Fibroblast of mammary gland (primary cell): ENCODE data around the gene SPRY1.

Experiments
- DNase-seq: peaks from one replicate; pipeline ENCODE4 v3.0.0-alpha.2; 2010; ENCODE audit warnings: low read depth
- H3K4me3 ChIP-seq: 2 replicates; pipeline ENCODE4 v1.5.1; 2011; ENCODE audit warnings: low read depth, mild to moderate bottlenecking, low read length, moderate library complexity; ENCODE audit not compliant: control insufficient read depth
- TF ChIP-seq, protein P1 (sequence below): conservative IDR thresholded peaks from 2 replicates; pipeline ENCODE4 v1.5.1; 2011; ENCODE audit warnings: low read depth, low read length, inconsistent platforms; ENCODE audit not compliant: control insufficient read depth, insufficient read depth

The SPRY1 gene

DNA sequence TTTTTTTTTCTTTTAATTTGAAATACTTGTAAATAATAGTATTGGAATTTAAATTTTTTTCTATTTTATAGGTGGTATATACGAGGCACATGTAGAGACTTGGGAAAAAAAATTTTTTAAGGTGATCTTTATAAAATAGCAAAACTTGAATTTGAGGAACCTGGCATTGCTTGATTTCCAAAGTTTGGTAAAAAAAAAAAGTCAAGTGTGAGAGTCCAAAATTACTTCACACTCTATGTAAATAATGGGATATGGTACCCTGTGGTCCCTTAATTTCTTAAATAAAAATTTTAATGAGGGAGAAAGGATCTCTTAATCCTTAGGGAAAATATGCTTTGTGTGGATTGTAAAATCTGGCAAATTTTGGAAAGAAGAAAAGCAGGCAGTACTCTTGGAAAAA lies 19.0 kb downstream of the SPRY1 start:
- TF ChIP-seq, protein P1, sequence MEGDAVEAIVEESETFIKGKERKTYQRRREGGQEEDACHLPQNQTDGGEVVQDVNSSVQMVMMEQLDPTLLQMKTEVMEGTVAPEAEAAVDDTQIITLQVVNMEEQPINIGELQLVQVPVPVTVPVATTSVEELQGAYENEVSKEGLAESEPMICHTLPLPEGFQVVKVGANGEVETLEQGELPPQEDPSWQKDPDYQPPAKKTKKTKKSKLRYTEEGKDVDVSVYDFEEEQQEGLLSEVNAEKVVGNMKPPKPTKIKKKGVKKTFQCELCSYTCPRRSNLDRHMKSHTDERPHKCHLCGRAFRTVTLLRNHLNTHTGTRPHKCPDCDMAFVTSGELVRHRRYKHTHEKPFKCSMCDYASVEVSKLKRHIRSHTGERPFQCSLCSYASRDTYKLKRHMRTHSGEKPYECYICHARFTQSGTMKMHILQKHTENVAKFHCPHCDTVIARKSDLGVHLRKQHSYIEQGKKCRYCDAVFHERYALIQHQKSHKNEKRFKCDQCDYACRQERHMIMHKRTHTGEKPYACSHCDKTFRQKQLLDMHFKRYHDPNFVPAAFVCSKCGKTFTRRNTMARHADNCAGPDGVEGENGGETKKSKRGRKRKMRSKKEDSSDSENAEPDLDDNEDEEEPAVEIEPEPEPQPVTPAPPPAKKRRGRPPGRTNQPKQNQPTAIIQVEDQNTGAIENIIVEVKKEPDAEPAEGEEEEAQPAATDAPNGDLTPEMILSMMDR = no peak
- no peak for DNase-seq
- no peak overlapping the region for H3K4me3 ChIP-seq

DNA sequence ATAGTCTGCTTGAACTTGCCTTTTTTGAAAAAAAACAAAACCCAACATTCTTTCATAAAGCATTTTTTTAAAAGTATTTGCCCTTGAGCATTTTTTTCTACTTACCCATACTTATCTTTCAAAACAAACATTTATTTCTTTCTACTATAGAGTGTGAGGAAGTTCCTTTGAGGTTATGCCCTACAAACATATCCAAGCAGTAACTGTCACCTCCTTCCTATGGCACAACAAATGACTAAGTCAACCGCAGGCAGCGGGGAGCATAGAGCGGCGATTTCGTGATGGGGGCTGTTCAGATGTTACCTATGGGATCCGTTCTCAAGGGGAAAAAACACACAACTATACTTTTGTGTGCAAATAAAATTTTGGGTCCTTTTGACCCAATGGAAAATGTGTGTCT lies 19.4 kb downstream of the SPRY1 start:
- no peak for DNase-seq

DNA sequence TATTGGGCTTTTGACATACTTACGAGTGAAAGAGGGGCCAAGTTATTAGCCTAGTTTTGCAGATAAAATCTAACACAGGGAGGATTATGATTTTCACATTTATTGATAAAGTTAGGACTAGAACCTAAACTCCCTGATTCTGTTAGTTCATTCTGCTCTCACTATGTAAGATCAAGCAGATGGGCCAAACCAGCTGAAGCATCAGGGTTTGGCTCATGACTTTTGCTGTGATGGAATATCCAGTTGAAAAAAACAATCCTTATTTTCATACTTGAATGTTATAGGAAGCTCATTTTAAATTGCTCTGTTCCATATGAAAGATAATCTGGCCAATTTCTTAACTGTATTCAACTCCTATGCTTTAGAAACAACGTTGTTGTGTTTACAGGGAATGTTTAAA lies 21.2 kb downstream of the SPRY1 start:
- TF ChIP-seq, protein P1 = no peak
- no peak for DNase-seq
- H3K4me3 ChIP-seq = no peak overlapping the region

More for the DNA sequence above, 19.4 kb downstream of the SPRY1 start:
- H3K4me3 ChIP-seq = no peak overlapping the region
- TF ChIP-seq, protein P1 = no peak

DNA sequence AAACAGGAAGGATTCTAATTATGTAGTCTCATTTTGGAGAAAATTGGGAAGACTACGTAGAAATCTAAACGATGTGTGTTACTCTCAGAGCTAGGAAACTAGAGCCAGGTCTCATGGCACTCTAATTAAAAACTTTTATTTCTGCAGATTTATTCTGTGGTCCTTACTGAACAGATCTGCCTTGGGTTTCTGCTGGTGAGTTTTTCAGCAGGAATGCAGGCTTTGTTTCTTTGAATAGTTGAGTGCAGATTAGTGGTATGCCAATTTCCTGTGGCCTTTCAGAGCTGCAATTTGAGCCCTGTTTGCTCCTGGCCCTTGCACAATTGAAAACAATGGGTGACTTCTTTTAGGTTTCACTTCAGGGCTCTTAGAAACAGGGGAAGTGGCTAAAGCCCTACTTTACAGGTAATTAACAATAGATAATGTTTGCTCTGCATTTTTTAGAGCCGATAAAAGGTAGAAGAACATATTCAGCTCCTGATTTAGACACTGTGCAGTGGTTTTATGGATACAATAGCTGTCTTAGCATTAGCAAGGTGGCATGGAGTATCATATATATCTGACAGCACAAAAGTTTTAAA lies 21.8 kb downstream of the SPRY1 start:
- no peak overlapping the region for H3K4me3 ChIP-seq
- TF ChIP-seq, protein P1 = no peak
- peak; percentile 84 for DNase-seq

DNA sequence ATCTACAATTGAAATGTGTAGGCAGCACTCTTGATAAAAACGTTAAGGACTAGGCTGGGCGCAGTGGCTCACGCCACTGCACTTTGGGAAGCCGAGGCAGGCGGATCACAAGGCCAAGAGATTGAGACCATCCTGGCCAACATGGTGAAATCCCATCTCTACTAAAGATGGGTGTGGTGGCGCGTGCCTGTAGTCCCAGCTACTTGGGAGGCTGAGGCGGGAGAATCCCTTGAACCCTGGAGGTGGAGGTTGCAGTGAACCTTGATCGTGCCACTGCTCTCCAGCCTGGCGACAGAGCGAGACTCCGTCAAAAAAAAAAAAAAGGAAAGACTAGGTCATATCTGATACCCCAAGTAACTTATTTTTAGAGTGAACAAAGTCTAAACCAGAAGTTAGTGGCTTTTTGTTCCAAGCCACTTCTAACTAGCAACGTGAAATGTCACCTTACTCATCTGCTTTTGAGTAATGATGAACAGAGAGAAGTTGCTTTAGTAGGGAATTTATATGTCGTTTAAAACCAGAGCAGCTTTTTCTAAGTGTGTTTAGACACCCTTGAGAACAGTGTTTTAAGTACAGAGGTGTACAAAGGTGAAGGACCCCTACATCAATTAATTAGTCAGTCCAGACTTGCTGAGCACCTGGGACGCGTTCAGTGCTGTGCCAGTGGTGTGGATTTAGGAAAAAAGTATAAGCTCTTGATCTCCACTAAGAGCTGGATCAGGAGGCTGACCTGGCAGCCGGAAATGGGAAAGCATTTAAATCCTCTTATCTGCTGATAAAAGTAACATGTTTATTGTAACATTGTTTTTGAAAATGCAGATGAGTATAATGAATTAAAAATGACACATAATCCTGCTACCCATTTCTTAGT lies 23.5 kb downstream of the SPRY1 start:
- no peak for DNase-seq
- TF ChIP-seq, protein P1 = no peak
- H3K4me3 ChIP-seq = no peak overlapping the region

DNA sequence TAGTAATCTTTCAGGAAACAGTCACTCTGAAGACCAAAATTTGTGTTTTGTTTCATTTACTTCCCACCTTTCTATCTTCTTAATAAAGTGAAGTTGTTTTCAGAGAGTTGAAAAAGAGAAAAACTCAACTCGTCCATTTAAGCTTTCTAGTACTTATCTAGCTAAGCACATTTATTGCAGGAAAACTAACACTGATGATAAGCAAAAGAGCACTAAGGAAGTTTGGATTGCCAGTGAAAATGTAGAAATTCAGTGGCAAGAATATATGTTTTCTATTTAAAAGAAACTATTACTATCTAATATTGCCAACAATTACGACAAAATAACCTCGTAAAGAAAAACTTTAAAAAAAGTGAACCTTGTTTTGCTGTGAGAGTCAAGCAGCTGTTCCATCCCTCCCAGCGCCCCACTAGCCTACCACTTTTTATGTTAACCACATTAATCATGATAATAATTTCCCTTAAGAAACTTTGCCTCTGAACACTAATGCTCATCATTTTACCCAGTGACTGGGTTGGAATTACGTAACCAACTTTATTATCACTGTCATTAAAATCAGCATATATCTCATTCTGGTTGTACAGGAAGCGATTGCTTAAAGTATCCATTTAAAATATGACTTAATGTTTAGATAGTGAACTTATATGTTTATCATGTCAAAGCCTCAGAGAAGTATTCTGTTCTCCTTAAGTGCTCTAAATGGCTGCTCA lies 24.8 kb downstream of the SPRY1 start:
- TF ChIP-seq, protein P1 = no peak
- no peak for DNase-seq
- no peak overlapping the region for H3K4me3 ChIP-seq
